Caco-2 (cell line): Measurements from ENCODE around the gene MACROD1. TPM values are rescaled to one million over a fixed set of nuclear protein-coding genes. Genes with fewer than 3 reads are reported as not detected.

ENCODE experiments used
- BruUV-seq: library from RNA; stranded (reverse); fragments of 400-500 nt; replicated peaks from 2 replicates; lab custom pipeline; 2021; lab: Mats Ljungman, UMichigan
- CTCF ChIA-PET: fragments of 300-600 bp; sonication (Branson Sonifier 250); formaldehyde crosslinking; loops from one replicate; lab custom pipeline; 2022; ENCODE audit warnings: antibody characterized with exemption; lab: Charles Lee
- POLR2A ChIA-PET: fragments of 300-600 bp; sonication (Branson Sonifier 250); formaldehyde crosslinking; loops from one replicate; lab custom pipeline; 2022; ENCODE audit warnings: antibody characterized with exemption; lab: Charles Lee
- DNase-seq, 2 experiments: peaks; one replicate each; pipeline versions ENCODE4 v3.0.0 to v3.0.0-alpha.2; 2020 to 2022
- H3K27me3 ChIP-seq: replicated peaks from 2 replicates; pipeline ENCODE4 v1.6.0; 2011; ENCODE audit warnings: low read length; ENCODE audit not compliant: control insufficient read depth, insufficient read depth
- H3K36me3 ChIP-seq: 2 replicates; pipeline ENCODE4 v1.5.1; 2011; ENCODE audit warnings: low read length; ENCODE audit not compliant: control insufficient read depth, insufficient read depth
- H3K4me1 ChIP-seq: fragments of 250-450 bp; sonication (Bioruptor Pico); 2 replicates; pipeline ENCODE4 v1.5.1; 2020; ENCODE audit warnings: mild to moderate bottlenecking
- H3K4me3 ChIP-seq: 2 replicates; pipeline ENCODE4 v1.5.1; 2011; ENCODE audit warnings: low read depth, mild to moderate bottlenecking, control low read depth, low read length
- H3K9me3 ChIP-seq: fragments of 250-450 bp; sonication (Bioruptor Pico); 2 replicates; pipeline ENCODE4 v1.5.1; 2020; ENCODE audit warnings: mild to moderate bottlenecking, moderate library complexity
- H3K27ac Mint-ChIP-seq: one replicate; pipeline ENCODE4 v1.8.0; 2022; ENCODE audit warnings: mixed read lengths; ENCODE audit not compliant: unreplicated experiment
- H3K27me3 Mint-ChIP-seq: one replicate; pipeline ENCODE4 v1.8.0; 2022; ENCODE audit warnings: mixed read lengths; ENCODE audit not compliant: insufficient read depth, unreplicated experiment
- H3K36me3 Mint-ChIP-seq: one replicate; pipeline ENCODE4 v1.8.0; 2022; ENCODE audit warnings: mild to moderate bottlenecking, mixed read lengths; ENCODE audit not compliant: insufficient read depth, unreplicated experiment
- H3K4me1 Mint-ChIP-seq: one replicate; pipeline ENCODE4 v1.8.0; 2022; ENCODE audit warnings: low read depth, mixed read lengths; ENCODE audit not compliant: unreplicated experiment
- H3K4me3 Mint-ChIP-seq: one replicate; pipeline ENCODE4 v1.8.0; 2022; ENCODE audit warnings: mild to moderate bottlenecking, moderate library complexity, mixed read lengths; ENCODE audit not compliant: unreplicated experiment
- H3K9me3 Mint-ChIP-seq: one replicate; pipeline ENCODE4 v1.8.0; 2022; ENCODE audit warnings: mixed read lengths; ENCODE audit not compliant: unreplicated experiment
- intact Hi-C: fragments of 100-400 bp; cut with micrococcal nuclease; formaldehyde crosslinking; loops from one replicate; pipeline ENCODE4 v1.10.0; 2022; ENCODE audit not compliant: unreplicated experiment
- total RNA-seq: library from RNA; stranded (reverse); gene quantifications from 2 replicates; pipeline ENCODE4 v1.2.3, GENCODE V29; 2022
- TF ChIP-seq, protein P1 (sequence below), 2 experiments: fragments of 200-600 bp in 1 of 2; IDR thresholded peaks; 1 replicate in 1 of 2; 2 replicates in 1 of 2; pipeline versions ENCODE4 v1.5.1 to v1.8.0; 2011 to 2022; ENCODE audit warnings: antibody characterized with exemption in 1 of 2, control low read depth in 1 of 2, inconsistent platforms in 1 of 2, low read depth in 1 of 2, low read length in 1 of 2, mild to moderate bottlenecking in 1 of 2, moderate library complexity in 1 of 2; ENCODE audit not compliant: insufficient read depth in 1 of 2, severe bottlenecking in 1 of 2, unreplicated experiment in 1 of 2

Gene MACROD1
- total RNA-seq, 1 experiment from 2014 or later, result 29.6 TPM

GRCh38 chr11:64146036-64146955, 19.6 kb downstream of the MACROD1 start:
- CTCF ChIA-PET, result no interaction called here
- intact Hi-C loops, result loop anchor here (5.0 kb wide), 1 partner anchor 309 kb away; the partner anchor contains the start of gene MARK2
- Histone ChIP-seq H3K4me3 (no peak overlapping the region), H3K27me3 (no peaks in the 10 kb centered on the region), H3K4me1 (no peaks in the 10 kb centered on the region), H3K9me3 (no peaks in the 10 kb centered on the region), H3K36me3 (no peaks in the 10 kb centered on the region; the same call in 1 of the 2 replicates)
- Mint-ChIP-seq H3K4me1 (no peaks in the 10 kb centered on the region), H3K9me3 (no peaks in the 10 kb centered on the region), H3K4me3 (no peak overlapping the region), H3K27ac (no peak overlapping the region), H3K36me3 (peaks cover 3% of the 10 kb centered on the region), H3K27me3 (no peaks in the 10 kb centered on the region)
- no TSS peak for BruUV-seq
- POLR2A ChIA-PET, result no interaction called here
- peak in 1 of 2 experiments; percentile 68 for DNase-seq
- TF ChIP-seq, protein P1, sequence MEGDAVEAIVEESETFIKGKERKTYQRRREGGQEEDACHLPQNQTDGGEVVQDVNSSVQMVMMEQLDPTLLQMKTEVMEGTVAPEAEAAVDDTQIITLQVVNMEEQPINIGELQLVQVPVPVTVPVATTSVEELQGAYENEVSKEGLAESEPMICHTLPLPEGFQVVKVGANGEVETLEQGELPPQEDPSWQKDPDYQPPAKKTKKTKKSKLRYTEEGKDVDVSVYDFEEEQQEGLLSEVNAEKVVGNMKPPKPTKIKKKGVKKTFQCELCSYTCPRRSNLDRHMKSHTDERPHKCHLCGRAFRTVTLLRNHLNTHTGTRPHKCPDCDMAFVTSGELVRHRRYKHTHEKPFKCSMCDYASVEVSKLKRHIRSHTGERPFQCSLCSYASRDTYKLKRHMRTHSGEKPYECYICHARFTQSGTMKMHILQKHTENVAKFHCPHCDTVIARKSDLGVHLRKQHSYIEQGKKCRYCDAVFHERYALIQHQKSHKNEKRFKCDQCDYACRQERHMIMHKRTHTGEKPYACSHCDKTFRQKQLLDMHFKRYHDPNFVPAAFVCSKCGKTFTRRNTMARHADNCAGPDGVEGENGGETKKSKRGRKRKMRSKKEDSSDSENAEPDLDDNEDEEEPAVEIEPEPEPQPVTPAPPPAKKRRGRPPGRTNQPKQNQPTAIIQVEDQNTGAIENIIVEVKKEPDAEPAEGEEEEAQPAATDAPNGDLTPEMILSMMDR (IDR thresholded peaks at IDR 0.05; ENCODE audit: insufficient read depth in 1 of 2, low read depth in 1 of 2, low read length in 1 of 2, severe bottlenecking in 1 of 2, unreplicated experiment in 1 of 2), result peak; percentile 65 to 82

DNA sequence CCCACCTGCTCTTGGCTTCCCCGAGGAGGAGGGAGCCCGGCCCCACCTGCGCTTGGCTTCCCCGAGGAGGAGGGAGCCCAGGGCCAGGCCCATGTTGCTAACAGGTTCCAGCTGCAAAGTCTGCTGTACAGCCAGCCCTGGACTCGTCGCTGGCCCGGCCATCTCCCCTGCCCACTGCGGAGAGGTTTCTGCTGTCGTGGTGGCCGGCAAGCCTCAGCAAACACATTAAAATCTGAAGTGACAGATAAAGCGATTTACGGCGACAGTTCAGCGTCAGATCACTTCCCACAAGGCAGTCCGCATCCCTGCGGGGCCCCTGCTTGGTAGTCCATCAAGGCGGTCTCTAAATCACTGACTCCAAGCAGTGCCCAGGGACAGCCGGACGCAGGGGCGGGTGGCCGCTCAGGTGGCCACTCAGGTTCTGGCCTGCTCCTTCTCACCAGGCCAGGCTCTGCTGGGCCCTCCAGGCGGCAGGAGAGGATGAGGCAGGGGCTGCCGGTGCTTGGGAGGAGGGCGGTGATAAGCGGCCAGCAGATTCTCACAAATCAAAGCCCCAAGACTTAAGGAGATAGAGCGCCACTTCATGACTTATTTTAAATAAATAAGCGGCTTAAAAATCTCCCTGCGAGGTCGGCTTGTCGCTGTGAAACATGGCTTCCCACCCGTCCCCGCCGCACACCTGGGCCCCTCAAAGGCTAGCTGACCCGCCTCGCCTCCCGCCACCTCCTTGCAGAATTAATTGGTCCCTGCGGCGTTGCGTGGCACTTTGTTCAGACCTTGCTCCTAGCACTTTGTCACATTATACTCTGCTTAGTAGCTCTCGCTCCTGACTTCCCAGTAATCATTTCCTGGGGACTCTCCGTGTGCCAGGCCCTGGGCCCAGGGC, 21.1 kb downstream of the MACROD1 start:
- no peaks in the 10 kb centered on the region for H3K4me1 ChIP-seq
- no peaks in the 10 kb centered on the region for H3K27me3 ChIP-seq
- Mint-ChIP-seq H3K4me1 (no peaks in the 10 kb centered on the region), H3K36me3 (peaks cover 6% of the 10 kb centered on the region), H3K27me3 (no peaks in the 10 kb centered on the region), H3K4me3 (no peak overlapping the region), H3K9me3 (no peaks in the 10 kb centered on the region), H3K27ac (no peak overlapping the region)
- intact Hi-C loops, result loop anchor here (5.0 kb wide), 1 partner anchor 308 kb away; the partner anchor contains the start of gene MARK2
- H3K4me3 ChIP-seq, result no peak overlapping the region
- no peaks in the 10 kb centered on the region for H3K9me3 ChIP-seq
- H3K36me3 ChIP-seq, result no peaks in the 10 kb centered on the region; the same call in 1 of the 2 replicates
- ChIA-PET CTCF (interaction anchor here (1.1 kb wide), 1 partner anchor 376 kb away, joined by 4 read pairs; the partner anchor contains the start of gene ZFTA), POLR2A (no interaction called here)
- DNase-seq, result no peak
- TF ChIP-seq, protein P1 (IDR thresholded peaks at IDR 0.05; ENCODE audit: insufficient read depth in 1 of 2, low read depth in 1 of 2, low read length in 1 of 2, severe bottlenecking in 1 of 2, unreplicated experiment in 1 of 2), result no peak
- no TSS peak for BruUV-seq
